ENCODE measurements around the gene TPM2.
A peak's percentile ranks its signal among the peaks of the same experiment; 100 is the strongest.

Gene TPM2

GRCh38 chr9:35658137-35658967 is 31.4 kb downstream of the TPM2 start, which contains the start of gene CCDC107:
Gene CCDC107 (plus strand): TSS chr9:35658292. CDS start chr9:35658380, 88 bp downstream.
- H3K79me2 ChIP-seq (ENCODE audit: control insufficient read depth, insufficient read depth, low read length) = no peaks in the 10 kb centered on the region
- no CpG with 5 or more reads among the region's 67 CpGs for WGBS (ENCODE audit: extremely low coverage, insufficient coverage, low lambda C conversion rate)
- peak within 1 kb of the TSS; percentile 62 for H3K18ac ChIP-seq (ENCODE audit: low read length)
- H2BK120ac ChIP-seq (ENCODE audit: low read depth, low read length) = no peak within 1 kb of the TSS
- peak; percentile 87 for DNase-seq
- no peak within 1 kb of the TSS for H4K5ac ChIP-seq (ENCODE audit: low read length)
- no peak within 1 kb of the TSS for H4K8ac ChIP-seq (ENCODE audit: low read depth, low read length)
- H3K27ac ChIP-seq (ENCODE audit: low read depth, low read length) = peak within 1 kb of the TSS; percentile 41
- H3K56ac ChIP-seq (ENCODE audit: low read length) = peak within 1 kb of the TSS; percentile 96
- H3K4me2 ChIP-seq (ENCODE audit: low read length) = peak within 1 kb of the TSS; percentile 92
- peak within 1 kb of the TSS; percentile 73 for H3K4ac ChIP-seq (ENCODE audit: low read depth, low read length)
- no peaks in the 10 kb centered on the region for H3K27me3 ChIP-seq (ENCODE audit: insufficient read depth, low read length, poor library complexity)
- peak within 1 kb of the TSS; percentile 31 for H2BK5ac ChIP-seq (ENCODE audit: low read length)
- no peak within 1 kb of the TSS for H2AK5ac ChIP-seq (ENCODE audit: low read length)
- H2BK15ac ChIP-seq (replicated peaks; ENCODE audit: low read depth) = no peak within 1 kb of the TSS
- H3K4me3 ChIP-seq (ENCODE audit: low read length) = peak within 1 kb of the TSS; percentile 80
- no peaks in the 10 kb centered on the region for H3K4me1 ChIP-seq (ENCODE audit: control insufficient read depth, low read depth, low read length)
- H3K79me1 ChIP-seq (ENCODE audit: low read length) = peaks cover 6% of the 10 kb centered on the region
- peaks cover 6% of the 10 kb centered on the region for H3K36me3 ChIP-seq (ENCODE audit: control insufficient read depth, insufficient read depth, low read length)
- H3K9ac ChIP-seq (ENCODE audit: low read length) = peak within 1 kb of the TSS; percentile 91
- H3K23ac ChIP-seq (ENCODE audit: low read length) = no peak within 1 kb of the TSS

- Histone ChIP-seq H3K9ac (ENCODE audit: low read length) (peak within 1 kb of the TSS; percentile 91), H3K56ac (ENCODE audit: low read length) (peak within 1 kb of the TSS; percentile 96), H2BK120ac (ENCODE audit: low read depth, low read length) (no peak within 1 kb of the TSS), H3K23ac (ENCODE audit: low read length) (no peak within 1 kb of the TSS), H4K5ac (ENCODE audit: low read length) (no peak within 1 kb of the TSS), H3K4me2 (ENCODE audit: low read length) (peak within 1 kb of the TSS; percentile 92), H3K18ac (ENCODE audit: low read length) (peak within 1 kb of the TSS; percentile 62), H3K27ac (ENCODE audit: low read depth, low read length) (peak within 1 kb of the TSS; percentile 41), H3K4me3 (ENCODE audit: low read length) (peak within 1 kb of the TSS; percentile 80), H3K4me1 (ENCODE audit: control insufficient read depth, low read depth, low read length) (no peaks in the 10 kb centered on the region), H4K8ac (ENCODE audit: low read depth, low read length) (no peak within 1 kb of the TSS), H3K36me3 (ENCODE audit: control insufficient read depth, insufficient read depth, low read length) (peaks cover 4% of the 10 kb centered on the region), H3K27me3 (ENCODE audit: insufficient read depth, low read length, poor library complexity) (no peaks in the 10 kb centered on the region), H3K4ac (ENCODE audit: low read depth, low read length) (peak within 1 kb of the TSS; percentile 73), H3K79me2 (ENCODE audit: control insufficient read depth, insufficient read depth, low read length) (no peaks in the 10 kb centered on the region), H2BK5ac (ENCODE audit: low read length) (peak within 1 kb of the TSS; percentile 31), H2AK5ac (ENCODE audit: low read length) (no peak within 1 kb of the TSS), H2BK15ac (replicated peaks; ENCODE audit: low read depth) (no peak within 1 kb of the TSS), H3K79me1 (ENCODE audit: low read length) (peaks cover 2% of the 10 kb centered on the region)
- peak; percentile 100 for DNase-seq
- no CpG with 5 or more reads among the region's 42 CpGs for WGBS (ENCODE audit: extremely low coverage, insufficient coverage, low lambda C conversion rate)
Observed at GRCh38 chr9:35657546-35658136, 32.1 kb downstream of the TPM2 start, which contains the start of gene RMRP. Gene RMRP (minus strand): TSS chr9:35658019.

- H3K9ac ChIP-seq (ENCODE audit: low read length) = peak overlapping the region; percentile 76
- peaks cover 4% of the 10 kb centered on the region for H3K36me3 ChIP-seq (ENCODE audit: control insufficient read depth, insufficient read depth, low read length)
- H3K4me2 ChIP-seq (ENCODE audit: low read length) = peak overlapping the region; percentile 92
- no peak overlapping the region for H2BK120ac ChIP-seq (ENCODE audit: low read depth, low read length)
- H3K4ac ChIP-seq (ENCODE audit: low read depth, low read length) = no peak overlapping the region
- no peak overlapping the region for H3K27ac ChIP-seq (ENCODE audit: low read depth, low read length)
- H3K79me1 ChIP-seq (ENCODE audit: low read length) = no peaks in the 10 kb centered on the region
- no CpG with 5 or more reads among the region's 25 CpGs for WGBS (ENCODE audit: extremely low coverage, insufficient coverage, low lambda C conversion rate)
- DNase-seq = no peak
- no peaks in the 10 kb centered on the region for H3K27me3 ChIP-seq (ENCODE audit: insufficient read depth, low read length, poor library complexity)
- H4K5ac ChIP-seq (ENCODE audit: low read length) = no peak overlapping the region
- peak overlapping the region; percentile 80 for H3K56ac ChIP-seq (ENCODE audit: low read length)
- H2BK5ac ChIP-seq (ENCODE audit: low read length) = no peak overlapping the region
- no peak overlapping the region for H4K8ac ChIP-seq (ENCODE audit: low read depth, low read length)
- peak overlapping the region; percentile 47 for H3K4me3 ChIP-seq (ENCODE audit: low read length)
- H2AK5ac ChIP-seq (ENCODE audit: low read length) = no peak overlapping the region
- no peak overlapping the region for H2BK15ac ChIP-seq (replicated peaks; ENCODE audit: low read depth)
- no peak overlapping the region for H3K18ac ChIP-seq (ENCODE audit: low read length)
- H3K4me1 ChIP-seq (ENCODE audit: control insufficient read depth, low read depth, low read length) = no peaks in the 10 kb centered on the region
- H3K23ac ChIP-seq (ENCODE audit: low read length) = no peak overlapping the region
- H3K79me2 ChIP-seq (ENCODE audit: control insufficient read depth, insufficient read depth, low read length) = no peaks in the 10 kb centered on the region
Observed at GRCh38 chr9:35656831-35657545, 32.7 kb downstream of the TPM2 start.

GRCh38 chr9:35656348-35656747 is 33.4 kb downstream of the TPM2 start:
- Histone ChIP-seq H3K9ac (ENCODE audit: low read length) (no peak overlapping the region), H3K56ac (ENCODE audit: low read length) (no peak overlapping the region), H3K4me3 (ENCODE audit: low read length) (no peak overlapping the region), H3K23ac (ENCODE audit: low read length) (no peak overlapping the region), H3K27ac (ENCODE audit: low read depth, low read length) (no peak overlapping the region), H3K79me1 (ENCODE audit: low read length) (no peaks in the 10 kb centered on the region), H2BK5ac (ENCODE audit: low read length) (no peak overlapping the region), H3K4ac (ENCODE audit: low read depth, low read length) (no peak overlapping the region), H3K18ac (ENCODE audit: low read length) (no peak overlapping the region), H4K5ac (ENCODE audit: low read length) (no peak overlapping the region), H4K8ac (ENCODE audit: low read depth, low read length) (no peak overlapping the region), H2BK120ac (ENCODE audit: low read depth, low read length) (no peak overlapping the region), H3K27me3 (ENCODE audit: insufficient read depth, low read length, poor library complexity) (no peaks in the 10 kb centered on the region), H2AK5ac (ENCODE audit: low read length) (no peak overlapping the region), H3K36me3 (ENCODE audit: control insufficient read depth, insufficient read depth, low read length) (peaks cover 4% of the 10 kb centered on the region), H3K4me1 (ENCODE audit: control insufficient read depth, low read depth, low read length) (no peaks in the 10 kb centered on the region), H2BK15ac (replicated peaks; ENCODE audit: low read depth) (no peak overlapping the region), H3K4me2 (ENCODE audit: low read length) (no peak overlapping the region), H3K79me2 (ENCODE audit: control insufficient read depth, insufficient read depth, low read length) (no peaks in the 10 kb centered on the region)
- no CpG with 5 or more reads among the region's 17 CpGs for WGBS (ENCODE audit: extremely low coverage, insufficient coverage, low lambda C conversion rate)
- no peak for DNase-seq

- Histone ChIP-seq H3K79me1 (ENCODE audit: low read length) (no peaks in the 10 kb centered on the region), H3K79me2 (ENCODE audit: control insufficient read depth, insufficient read depth, low read length) (no peaks in the 10 kb centered on the region), H3K4me2 (ENCODE audit: low read length) (no peak overlapping the region), H2AK5ac (ENCODE audit: low read length) (no peak overlapping the region), H3K9ac (ENCODE audit: low read length) (no peak overlapping the region), H3K4me3 (ENCODE audit: low read length) (no peak overlapping the region), H2BK120ac (ENCODE audit: low read depth, low read length) (no peak overlapping the region), H3K56ac (ENCODE audit: low read length) (no peak overlapping the region), H2BK5ac (ENCODE audit: low read length) (no peak overlapping the region), H3K4ac (ENCODE audit: low read depth, low read length) (no peak overlapping the region), H4K8ac (ENCODE audit: low read depth, low read length) (no peak overlapping the region), H3K27ac (ENCODE audit: low read depth, low read length) (no peak overlapping the region), H3K27me3 (ENCODE audit: insufficient read depth, low read length, poor library complexity) (no peaks in the 10 kb centered on the region), H3K36me3 (ENCODE audit: control insufficient read depth, insufficient read depth, low read length) (no peaks in the 10 kb centered on the region), H3K4me1 (ENCODE audit: control insufficient read depth, low read depth, low read length) (no peaks in the 10 kb centered on the region), H4K5ac (ENCODE audit: low read length) (no peak overlapping the region), H2BK15ac (replicated peaks; ENCODE audit: low read depth) (no peak overlapping the region), H3K23ac (ENCODE audit: low read length) (no peak overlapping the region), H3K18ac (ENCODE audit: low read length) (no peak overlapping the region)
- WGBS (ENCODE audit: extremely low coverage, insufficient coverage, low lambda C conversion rate) = no CpG with 5 or more reads among the region's 2 CpGs
- no peak for DNase-seq
Observed at GRCh38 chr9:35653611-35654010, 36.1 kb downstream of the TPM2 start.
